Mesothelial cell of epicardium (in vitro differentiated cells): ENCODE data around the gene SLC1A1. TPM values are rescaled to one million over a fixed set of nuclear protein-coding genes. Genes with fewer than 3 reads are reported as not detected.

Experiments used
- DNase-seq, 2 experiments: peaks; one replicate each; pipeline ENCODE4 v3.0.0; 2021; ENCODE audit warnings: low spot score in 2 of 2; ENCODE audit not compliant: unreplicated experiment in 2 of 2
- H3K27ac Mint-ChIP-seq: 2 replicates; pipeline ENCODE4 v1.8.0; 2021; ENCODE audit warnings: mixed read lengths
- H3K27me3 Mint-ChIP-seq: 2 replicates; pipeline ENCODE4 v1.8.0; 2021; ENCODE audit warnings: low read depth, mixed read lengths
- H3K36me3 Mint-ChIP-seq: 2 replicates; pipeline ENCODE4 v1.8.0; 2021; ENCODE audit warnings: mixed read lengths
- H3K4me1 Mint-ChIP-seq: 2 replicates; pipeline ENCODE4 v1.8.0; 2021; ENCODE audit warnings: mixed read lengths
- H3K4me3 Mint-ChIP-seq: 2 replicates; pipeline ENCODE4 v1.8.0; 2021; ENCODE audit warnings: mild to moderate bottlenecking, moderate library complexity, mixed read lengths
- H3K9me3 Mint-ChIP-seq: 2 replicates; pipeline ENCODE4 v1.8.0; 2021; ENCODE audit warnings: mixed read lengths
- total RNA-seq: library from RNA; stranded (reverse); gene quantifications from 3 replicates; pipeline ENCODE4 v1.2.1, GENCODE V29; 2021
- TF ChIP-seq, protein P1 (sequence below): fragments of 200-600 bp; sonication (generic); IDR thresholded peaks from one replicate; pipeline ENCODE4 v1.5.0; 2021; ENCODE audit warnings: antibody characterized with exemption; ENCODE audit not compliant: unreplicated experiment

SLC1A1 gene
- total RNA-seq, 1 donor from 2014 or later, result 3.9 TPM

DNA sequence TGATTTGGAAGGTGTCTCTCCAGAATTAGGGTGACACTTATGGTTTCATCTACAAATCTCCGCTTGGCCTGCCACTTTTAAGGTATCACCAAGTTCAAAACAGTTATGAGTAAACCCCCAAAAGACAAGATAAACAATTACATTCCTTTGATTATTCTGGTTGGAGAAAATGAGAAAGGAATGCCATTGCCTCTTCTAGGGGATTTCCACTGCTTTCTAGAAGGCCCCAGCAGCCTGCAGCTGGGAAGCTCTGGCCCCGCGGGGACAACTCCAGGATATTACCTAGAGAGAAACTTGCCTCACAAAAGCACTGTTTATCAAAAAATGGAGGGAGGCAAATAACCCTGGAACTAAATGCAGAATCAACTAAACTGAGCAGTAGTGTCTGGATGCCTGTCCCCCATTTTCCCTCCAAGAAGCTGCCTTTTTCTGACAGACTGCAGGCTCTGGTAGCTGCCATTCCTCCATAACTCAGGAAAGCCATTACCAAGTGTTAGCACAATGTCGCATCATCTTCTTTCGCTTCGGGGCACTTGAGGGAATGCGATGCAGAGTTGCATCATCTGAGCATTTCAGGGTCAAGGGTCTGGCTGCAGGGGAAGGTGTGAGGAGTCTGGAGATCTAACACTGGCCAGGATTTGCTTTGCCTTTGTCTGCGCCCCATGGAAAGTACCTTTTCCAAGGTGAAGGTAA is 100.3 kb downstream of the SLC1A1 start:
- DNase-seq, result no peak
- Mint-ChIP-seq H3K4me3 (no peak overlapping the region), H3K4me1 (peaks cover 20% of the 10 kb centered on the region), H3K36me3 (no peaks in the 10 kb centered on the region), H3K27ac (peak overlapping the region; percentile 54), H3K27me3 (no peaks in the 10 kb centered on the region), H3K9me3 (no peaks in the 10 kb centered on the region)
- TF ChIP-seq, protein P1, sequence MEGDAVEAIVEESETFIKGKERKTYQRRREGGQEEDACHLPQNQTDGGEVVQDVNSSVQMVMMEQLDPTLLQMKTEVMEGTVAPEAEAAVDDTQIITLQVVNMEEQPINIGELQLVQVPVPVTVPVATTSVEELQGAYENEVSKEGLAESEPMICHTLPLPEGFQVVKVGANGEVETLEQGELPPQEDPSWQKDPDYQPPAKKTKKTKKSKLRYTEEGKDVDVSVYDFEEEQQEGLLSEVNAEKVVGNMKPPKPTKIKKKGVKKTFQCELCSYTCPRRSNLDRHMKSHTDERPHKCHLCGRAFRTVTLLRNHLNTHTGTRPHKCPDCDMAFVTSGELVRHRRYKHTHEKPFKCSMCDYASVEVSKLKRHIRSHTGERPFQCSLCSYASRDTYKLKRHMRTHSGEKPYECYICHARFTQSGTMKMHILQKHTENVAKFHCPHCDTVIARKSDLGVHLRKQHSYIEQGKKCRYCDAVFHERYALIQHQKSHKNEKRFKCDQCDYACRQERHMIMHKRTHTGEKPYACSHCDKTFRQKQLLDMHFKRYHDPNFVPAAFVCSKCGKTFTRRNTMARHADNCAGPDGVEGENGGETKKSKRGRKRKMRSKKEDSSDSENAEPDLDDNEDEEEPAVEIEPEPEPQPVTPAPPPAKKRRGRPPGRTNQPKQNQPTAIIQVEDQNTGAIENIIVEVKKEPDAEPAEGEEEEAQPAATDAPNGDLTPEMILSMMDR, result no peak

DNA sequence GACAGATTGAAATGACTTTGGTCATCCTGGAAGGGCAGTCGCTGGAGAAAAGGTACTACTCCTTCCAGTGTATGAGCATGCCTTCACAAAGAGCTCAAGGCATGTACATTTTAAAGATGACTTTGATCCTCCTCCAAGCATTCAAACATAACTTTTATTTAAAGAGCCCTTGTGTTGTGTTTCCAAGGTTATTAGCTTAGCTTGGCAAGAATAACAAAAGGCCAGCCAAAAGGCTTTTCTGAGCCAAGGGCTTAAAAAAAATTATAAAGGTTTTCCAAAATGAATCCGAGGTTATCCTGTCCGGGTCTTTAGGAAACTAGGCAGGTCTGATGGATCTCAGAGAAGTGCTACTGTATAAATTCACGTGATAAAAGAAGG is 100.8 kb downstream of the SLC1A1 start:
- DNase-seq, result no peak
- Mint-ChIP-seq H3K27ac (peak overlapping the region; percentile 54), H3K27me3 (no peaks in the 10 kb centered on the region), H3K36me3 (no peaks in the 10 kb centered on the region), H3K4me3 (no peak overlapping the region), H3K9me3 (no peaks in the 10 kb centered on the region), H3K4me1 (peaks cover 20% of the 10 kb centered on the region)
- TF ChIP-seq, protein P1, result no peak

DNA sequence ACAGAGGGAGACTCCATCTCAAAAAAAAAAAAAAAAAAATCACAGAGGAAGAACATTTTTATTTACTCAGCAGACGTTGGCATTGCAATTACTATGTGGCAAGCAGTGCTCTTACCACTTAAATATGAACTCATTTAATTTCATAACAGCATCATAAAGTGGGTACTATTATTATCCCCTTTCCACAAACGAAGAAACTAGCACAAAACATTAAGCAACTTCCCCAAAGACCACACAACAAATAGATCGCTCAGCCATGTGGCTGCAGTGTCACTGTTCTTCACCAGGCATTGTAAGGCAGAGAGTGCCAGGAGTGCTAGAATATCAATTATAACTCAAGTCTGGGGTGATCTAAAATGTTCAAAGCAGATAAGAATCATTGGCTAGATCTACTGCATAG is 102.0 kb downstream of the SLC1A1 start:
- TF ChIP-seq, protein P1, result no peak
- Mint-ChIP-seq H3K9me3 (no peaks in the 10 kb centered on the region), H3K36me3 (no peaks in the 10 kb centered on the region), H3K27ac (no peak overlapping the region), H3K4me3 (no peak overlapping the region), H3K4me1 (peaks cover 20% of the 10 kb centered on the region), H3K27me3 (no peaks in the 10 kb centered on the region)
- DNase-seq, result no peak

DNA sequence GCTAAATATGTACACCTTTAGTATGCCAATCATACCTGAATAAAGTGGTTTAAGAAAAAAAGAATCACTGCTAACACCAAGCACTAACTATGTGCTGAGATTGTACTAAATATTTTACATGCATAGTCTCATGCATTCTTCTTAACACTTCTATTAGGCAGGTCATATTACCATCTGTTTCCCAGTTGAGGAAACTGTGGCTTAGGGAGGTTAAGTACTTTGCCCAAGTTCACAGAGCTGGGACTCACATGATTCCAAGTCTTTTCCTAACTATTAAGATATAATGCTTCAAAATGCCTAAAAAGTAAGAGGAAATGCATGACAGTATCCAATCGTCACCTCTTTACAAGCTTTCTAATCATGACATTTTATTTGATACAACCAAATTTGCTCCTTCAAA is 102.6 kb downstream of the SLC1A1 start:
- DNase-seq, result no peak
- no peak overlapping the region for H3K27ac Mint-ChIP-seq
- TF ChIP-seq, protein P1, result no peak
- no peaks in the 10 kb centered on the region for H3K9me3 Mint-ChIP-seq
- peaks cover 20% of the 10 kb centered on the region for H3K4me1 Mint-ChIP-seq
- H3K27me3 Mint-ChIP-seq, result no peaks in the 10 kb centered on the region
- no peaks in the 10 kb centered on the region for H3K36me3 Mint-ChIP-seq
- H3K4me3 Mint-ChIP-seq, result no peak overlapping the region

DNA sequence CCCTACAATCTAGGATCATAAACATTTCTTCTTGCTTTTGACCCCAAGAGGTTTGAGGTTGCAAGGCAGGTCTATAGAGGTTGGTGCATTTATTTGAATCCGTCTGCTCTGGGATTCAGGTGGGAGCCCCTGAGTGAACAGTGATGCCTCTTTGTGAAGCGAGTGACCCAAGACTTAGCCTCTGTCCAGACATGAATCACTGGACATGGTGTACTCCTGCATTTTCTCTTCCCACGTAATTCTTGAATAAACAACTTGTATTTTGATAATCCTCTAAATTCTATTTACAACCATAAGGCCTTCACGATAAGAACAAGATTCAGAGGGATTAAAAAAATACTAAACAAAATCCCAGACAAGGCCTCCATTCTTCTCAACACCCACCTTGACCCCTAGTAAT is 104.3 kb downstream of the SLC1A1 start:
- DNase-seq, result no peak
- Mint-ChIP-seq H3K4me3 (no peak overlapping the region), H3K9me3 (no peaks in the 10 kb centered on the region)

More for the DNA sequence above, 104.3 kb downstream of the SLC1A1 start:
- TF ChIP-seq, protein P1, result no peak
- Mint-ChIP-seq H3K27me3 (no peaks in the 10 kb centered on the region), H3K36me3 (no peaks in the 10 kb centered on the region), H3K4me1 (peaks cover 20% of the 10 kb centered on the region), H3K27ac (no peak overlapping the region)
